ENCODE data around the gene PLD4.

PLD4 gene

GRCh38 chr14:104953896-104954656 is 29.4 kb downstream of the PLD4 start:
- DNase-seq (ENCODE audit: low read depth in 1 of 2, low spot score in 1 of 2) = no peak

GRCh38 chr14:104954746-104955395 is 30.2 kb downstream of the PLD4 start:
- DNase-seq (ENCODE audit: low read depth in 1 of 2, low spot score in 1 of 2) = no peak

GRCh38 chr14:104955396-104955770 is 30.7 kb downstream of the PLD4 start:
- no peak for DNase-seq (ENCODE audit: low read depth in 1 of 2, low spot score in 1 of 2)

- no peak for DNase-seq (ENCODE audit: low read depth in 1 of 2, low spot score in 1 of 2)
Measured at GRCh38 chr14:104956290-104956890, 31.7 kb downstream of the PLD4 start.

- no peak for DNase-seq (ENCODE audit: low read depth in 1 of 2, low spot score in 1 of 2)
Measured at GRCh38 chr14:104957146-104958113, 32.8 kb downstream of the PLD4 start.

- no peak for DNase-seq (ENCODE audit: low read depth in 1 of 2, low spot score in 1 of 2)
Measured at GRCh38 chr14:104964546-104964945, 39.9 kb downstream of the PLD4 start.

- no peak for DNase-seq (ENCODE audit: low read depth in 1 of 2, low spot score in 1 of 2)
Measured at GRCh38 chr14:104965561-104966231, 41.0 kb downstream of the PLD4 start.

GRCh38 chr14:104966261-104966865 is 41.7 kb downstream of the PLD4 start:
- no peak for DNase-seq (ENCODE audit: low read depth in 1 of 2, low spot score in 1 of 2)

GRCh38 chr14:104966981-104967385 is 42.3 kb downstream of the PLD4 start:
- DNase-seq (ENCODE audit: low read depth in 1 of 2, low spot score in 1 of 2) = no peak

GRCh38 chr14:104967386-104968152 is 42.9 kb downstream of the PLD4 start:
- DNase-seq (ENCODE audit: low read depth in 1 of 2, low spot score in 1 of 2) = no peak

- DNase-seq (ENCODE audit: low read depth in 1 of 2, low spot score in 1 of 2) = no peak
Measured at GRCh38 chr14:104968153-104968527, 43.5 kb downstream of the PLD4 start.

- no peak for DNase-seq (ENCODE audit: low read depth in 1 of 2, low spot score in 1 of 2)
Measured at GRCh38 chr14:104968541-104969401, 44.1 kb downstream of the PLD4 start.

- no peak for DNase-seq (ENCODE audit: low read depth in 1 of 2, low spot score in 1 of 2)
Measured at GRCh38 chr14:104969741-104970230, 45.1 kb downstream of the PLD4 start.

- DNase-seq (ENCODE audit: low read depth in 1 of 2, low spot score in 1 of 2) = no peak
Measured at GRCh38 chr14:104970231-104971068, 45.8 kb downstream of the PLD4 start.

GRCh38 chr14:104971447-104972240 is 47.0 kb downstream of the PLD4 start:
- DNase-seq (ENCODE audit: low read depth in 1 of 2, low spot score in 1 of 2) = no peak

GRCh38 chr14:104972301-104973134 is 47.8 kb downstream of the PLD4 start:
- no peak for DNase-seq (ENCODE audit: low read depth in 1 of 2, low spot score in 1 of 2)

All from activated T-helper 1 cell treated with anti-CD3 and anti-CD28 coated beads, Interleukin-2, amount 50 U/mL, for 16 hours (primary cell).